Measurements from ENCODE around the gene EI24.

DNA sequence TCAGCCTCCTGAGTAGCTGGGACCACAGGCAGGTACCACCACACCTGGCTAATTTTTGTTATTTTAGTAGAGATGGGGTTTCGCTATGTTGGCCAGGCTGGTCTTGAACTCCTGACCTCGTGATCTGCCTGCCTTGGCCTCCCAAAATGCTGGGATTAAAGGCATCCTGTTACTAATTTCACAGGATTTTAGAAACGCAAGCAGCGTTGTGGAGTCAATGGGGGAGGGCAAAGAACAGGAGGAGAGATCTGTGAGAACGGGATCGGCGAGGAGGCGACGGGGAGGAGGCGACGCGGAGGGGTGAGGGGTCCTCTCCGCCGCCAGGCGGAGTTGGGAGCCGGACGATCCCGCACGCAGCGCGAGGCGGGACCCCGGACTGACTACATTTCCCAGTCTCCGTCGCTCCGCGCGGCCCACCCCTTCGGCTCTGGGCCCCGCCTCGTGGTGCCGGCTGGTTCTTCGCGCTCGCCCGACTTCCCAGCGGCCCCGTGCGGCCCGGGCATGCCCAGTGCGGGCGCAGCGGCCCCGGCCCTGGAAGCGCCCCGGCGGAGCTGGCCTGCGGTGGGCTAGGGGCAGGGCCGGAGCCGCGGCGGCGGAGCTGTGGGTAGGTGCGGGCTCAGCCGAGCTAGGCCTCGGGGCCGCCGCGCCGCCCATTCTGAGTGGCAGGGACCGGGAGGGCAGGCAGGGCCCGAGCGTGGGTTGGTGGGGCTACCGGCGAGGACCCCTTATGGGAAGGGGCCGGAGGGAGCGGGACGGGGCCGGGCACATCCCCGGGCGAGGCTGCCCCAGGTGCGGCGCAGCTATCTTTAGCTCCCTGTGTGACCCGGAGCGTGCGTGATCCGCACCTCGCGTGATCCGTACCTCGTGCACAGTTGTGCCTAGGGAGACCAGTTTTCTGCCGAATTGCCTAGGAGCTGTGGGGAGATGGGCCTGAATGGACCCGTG, at the start of gene EI24:
- TF ChIP-seq RFX5 (IDR thresholded peaks at IDR 0.05; ENCODE audit: borderline replicate concordance, low read depth, low read length) (no peak), PHF8 (conservative IDR thresholded peaks at IDR 0.05; ENCODE audit: low read depth, low read length) (peak; percentile 88), CHD2 (IDR thresholded peaks at IDR 0.05; ENCODE audit: low read length) (peak; percentile 51), EZH2 (IDR thresholded peaks at IDR 0.05; ENCODE audit: low read depth, low read length, severe bottlenecking) (no peak), SRF (IDR thresholded peaks at IDR 0.05; ENCODE audit: low read depth, low read length) (no peak)
- TF ChIP-seq, protein P1, sequence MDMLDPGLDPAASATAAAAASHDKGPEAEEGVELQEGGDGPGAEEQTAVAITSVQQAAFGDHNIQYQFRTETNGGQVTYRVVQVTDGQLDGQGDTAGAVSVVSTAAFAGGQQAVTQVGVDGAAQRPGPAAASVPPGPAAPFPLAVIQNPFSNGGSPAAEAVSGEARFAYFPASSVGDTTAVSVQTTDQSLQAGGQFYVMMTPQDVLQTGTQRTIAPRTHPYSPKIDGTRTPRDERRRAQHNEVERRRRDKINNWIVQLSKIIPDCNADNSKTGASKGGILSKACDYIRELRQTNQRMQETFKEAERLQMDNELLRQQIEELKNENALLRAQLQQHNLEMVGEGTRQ (IDR thresholded peaks at IDR 0.05; ENCODE audit: low read length): no peak

Data from H1 (cell line).